Occipital lobe (tissue), 2 donors: ENCODE data around the gene LRBA. TPM values are rescaled to one million over a fixed set of nuclear protein-coding genes. Genes with fewer than 3 reads are reported as not detected.

Experiments
- DNase-seq: peaks from one replicate; lab custom pipeline; 2025; lab: John Stamatoyannopoulos, UW
- total RNA-seq: library from RNA; depleted of rRNA; stranded (reverse); fragments of >200 nt; gene quantifications from one replicate; pipeline ENCODE4 v1.2.3, GENCODE V29; 2014

LRBA gene
- total RNA-seq, 1 donor from 2014 or later = 25.3 TPM

DNA sequence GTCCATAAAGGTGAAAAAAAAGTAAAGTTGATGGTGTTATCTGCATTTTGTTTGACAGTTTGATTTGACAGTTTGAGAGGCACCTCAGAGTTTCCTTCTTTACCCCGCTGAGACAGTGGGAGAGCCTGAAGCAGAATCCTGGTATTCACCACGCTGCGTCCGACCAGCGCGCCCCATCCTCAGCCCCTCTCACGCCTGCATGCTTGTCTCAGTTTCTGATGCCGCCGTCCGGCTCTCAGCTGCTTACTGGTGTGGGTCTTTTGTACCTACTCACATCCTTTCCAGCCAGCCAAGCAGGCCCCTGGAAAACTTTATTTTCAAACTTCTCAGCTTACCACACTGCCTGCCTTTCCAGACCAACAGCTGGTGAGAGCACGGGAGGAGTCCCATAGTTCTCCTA is 761.7 kb downstream of the LRBA start:
- DNase-seq = no peak

GRCh38 chr4:150252741-150253140 is 762.3 kb downstream of the LRBA start:
- no peak for DNase-seq

GRCh38 chr4:150252306-150252705 is 762.8 kb downstream of the LRBA start:
- no peak for DNase-seq

DNA sequence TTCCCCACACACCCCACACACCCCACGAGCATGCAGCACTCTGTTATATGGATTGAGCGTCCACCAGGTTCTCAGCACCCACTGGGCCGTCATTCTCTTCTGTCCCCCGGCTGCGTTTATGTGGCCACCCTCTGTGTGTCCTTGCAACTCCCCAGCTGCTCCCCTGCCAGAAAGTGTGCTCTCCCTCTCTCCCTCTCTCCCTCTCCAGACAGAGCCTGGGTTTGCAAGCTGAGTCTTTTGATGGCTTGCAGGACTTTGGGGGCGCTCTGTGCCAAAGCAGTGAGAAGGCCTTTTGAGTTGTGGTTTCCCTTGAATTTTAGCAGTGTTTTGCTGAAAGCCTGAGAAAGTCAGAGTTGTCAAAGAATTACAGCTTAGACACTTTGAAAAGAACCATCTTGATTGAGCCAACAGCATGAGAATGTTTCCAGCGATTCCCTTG is 763.3 kb downstream of the LRBA start:
- no peak for DNase-seq

DNA sequence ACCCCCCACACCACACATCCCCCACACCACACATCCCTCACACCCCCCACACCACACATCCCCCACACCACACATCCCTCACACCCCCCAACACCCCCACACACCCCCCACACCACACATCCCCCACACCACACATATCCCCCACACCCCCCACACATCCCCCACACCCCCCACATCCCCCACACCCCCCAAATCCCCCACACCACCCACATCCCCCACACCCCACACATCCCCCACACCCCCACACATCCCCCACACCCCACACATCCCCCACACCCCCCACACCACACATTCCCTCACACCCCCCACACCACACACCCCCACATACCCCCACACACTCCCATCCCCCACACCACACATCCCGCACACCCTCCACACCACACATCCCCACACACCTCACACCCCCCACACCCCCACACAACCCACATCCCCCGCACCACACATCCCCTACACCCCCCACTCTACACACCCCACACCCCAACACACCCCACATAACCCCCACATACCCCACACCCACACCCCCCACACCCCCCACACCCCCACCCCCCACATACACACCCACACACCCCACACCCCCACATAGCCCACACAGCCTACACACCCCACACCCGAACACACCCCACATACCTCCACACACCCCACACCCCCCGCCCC is 764.0 kb downstream of the LRBA start:
- no peak for DNase-seq

GRCh38 chr4:150250293-150250997 is 764.6 kb downstream of the LRBA start:
- DNase-seq = no peak

DNA sequence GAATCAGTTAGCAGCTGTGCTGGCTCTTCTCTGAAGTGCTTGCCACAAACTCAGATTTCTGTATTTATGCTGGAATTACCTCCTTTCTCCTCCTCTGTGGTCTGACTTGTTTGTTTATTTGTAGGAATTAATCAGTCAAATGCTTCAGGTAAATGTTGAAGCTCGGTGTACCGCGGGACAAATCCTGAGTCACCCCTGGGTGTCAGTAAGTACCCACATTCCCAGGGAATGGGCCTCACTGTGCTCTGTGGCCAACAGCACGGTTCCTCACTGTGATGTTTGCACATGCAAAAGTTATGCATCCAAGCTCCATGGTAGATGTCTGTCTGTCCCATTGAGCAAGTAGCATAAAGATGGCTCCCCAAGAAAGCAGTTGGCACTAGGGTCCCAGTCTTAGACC is 766.9 kb downstream of the LRBA start:
- DNase-seq = no peak

DNA sequence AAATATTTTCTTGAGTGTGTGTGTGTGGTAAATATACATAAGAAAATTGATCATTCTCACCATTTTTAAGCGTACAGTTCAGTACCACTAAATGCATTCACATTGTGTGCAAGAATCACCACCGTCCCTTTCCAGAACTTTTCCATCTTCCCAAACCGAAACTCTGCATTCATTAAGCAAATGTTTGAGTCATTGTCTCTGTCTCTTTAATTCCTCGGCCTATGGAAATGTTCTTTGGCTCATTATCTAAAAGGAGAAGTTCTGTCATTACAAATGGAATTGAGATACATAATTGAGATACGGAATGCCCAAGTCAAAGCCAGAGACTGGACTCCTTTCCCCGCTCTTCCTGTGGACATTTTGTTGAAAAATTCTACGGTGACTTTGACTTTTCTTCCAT is 767.9 kb downstream of the LRBA start:
- no peak for DNase-seq

GRCh38 chr4:150244600-150244999 is 770.5 kb downstream of the LRBA start:
- DNase-seq = no peak

- DNase-seq = no peak
These were observed 771.2 kb downstream of the LRBA start for GRCh38 chr4:150243932-150244331.

DNA sequence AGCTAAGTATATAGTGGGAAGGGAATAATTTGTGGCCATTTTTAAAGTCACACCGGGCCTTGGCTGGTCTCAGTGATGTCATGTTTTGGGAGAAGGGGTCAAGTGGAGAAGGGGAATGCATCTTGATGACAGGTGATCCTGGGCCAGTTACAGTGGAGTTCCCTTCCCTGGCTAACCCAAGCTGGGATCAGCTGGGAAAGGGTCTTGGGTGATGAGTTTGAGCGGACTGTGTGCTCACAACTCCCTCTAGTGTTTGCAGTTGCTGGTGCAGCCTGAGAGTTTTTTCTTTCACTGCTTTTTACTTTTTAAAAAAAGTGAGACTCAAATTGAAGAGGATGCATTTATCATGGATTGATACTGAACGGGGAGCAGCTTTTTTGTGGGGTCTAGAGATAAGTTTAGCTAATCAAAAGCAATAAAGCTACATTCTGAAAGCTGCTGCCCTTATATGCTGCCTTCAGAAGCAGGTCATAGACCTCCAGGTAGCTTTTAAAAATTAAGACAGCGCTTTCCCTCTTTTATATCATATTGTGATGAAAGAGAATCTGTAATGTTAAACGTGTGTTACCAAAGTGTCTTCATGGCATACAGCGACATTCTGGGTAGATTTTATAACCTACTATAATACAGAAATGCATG is 772.1 kb downstream of the LRBA start:
- DNase-seq = no peak

- no peak for DNase-seq
These were observed 775.1 kb downstream of the LRBA start for GRCh38 chr4:150240011-150240410.

GRCh38 chr4:150238591-150238990 is 776.5 kb downstream of the LRBA start:
- no peak for DNase-seq

- DNase-seq = no peak
These were observed 777.8 kb downstream of the LRBA start for GRCh38 chr4:150237110-150237872.

DNA sequence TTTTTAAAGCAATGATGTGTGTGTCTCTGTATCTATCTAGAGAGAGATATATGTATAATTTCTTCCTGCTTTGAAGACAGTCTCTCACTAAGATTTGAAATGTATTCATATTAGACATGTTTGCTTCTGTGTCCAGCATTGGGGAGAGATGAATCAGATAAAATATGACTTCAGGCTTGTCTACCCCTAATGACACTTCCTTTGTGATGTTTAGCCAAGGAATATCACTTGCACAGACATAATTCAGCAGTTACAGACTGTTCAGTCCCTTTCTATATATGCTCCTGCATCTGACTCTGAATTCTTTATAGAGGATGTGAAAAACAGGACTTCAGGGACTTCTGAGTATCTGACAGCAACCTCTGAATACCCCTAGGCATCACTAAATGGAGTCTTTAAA is 778.5 kb downstream of the LRBA start:
- DNase-seq = no peak

- DNase-seq = no peak
These were observed 779.2 kb downstream of the LRBA start for GRCh38 chr4:150235808-150236271.

- DNase-seq = no peak
These were observed 779.8 kb downstream of the LRBA start for GRCh38 chr4:150235317-150235716.

- no peak for DNase-seq
These were observed 780.8 kb downstream of the LRBA start for GRCh38 chr4:150234246-150234645.

DNA sequence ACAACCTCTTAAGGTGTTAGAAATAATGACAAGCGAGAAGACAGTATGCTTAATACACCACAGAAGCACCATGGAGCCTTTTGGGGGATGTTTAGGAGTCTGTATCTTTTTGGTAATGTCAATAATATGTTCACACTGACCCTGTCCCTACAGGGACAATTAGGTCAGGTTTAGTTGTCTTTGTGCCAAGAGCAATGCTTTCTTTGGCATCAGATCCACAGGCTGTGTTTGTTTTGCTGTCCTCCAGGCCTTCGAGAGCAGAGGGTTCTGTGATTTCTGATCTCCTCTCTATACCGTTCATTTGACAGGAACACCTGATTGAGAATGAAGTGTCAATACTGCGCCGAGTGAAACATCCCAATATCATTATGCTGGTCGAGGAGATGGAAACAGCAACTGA is 783.1 kb downstream of the LRBA start:
- DNase-seq = no peak

DNA sequence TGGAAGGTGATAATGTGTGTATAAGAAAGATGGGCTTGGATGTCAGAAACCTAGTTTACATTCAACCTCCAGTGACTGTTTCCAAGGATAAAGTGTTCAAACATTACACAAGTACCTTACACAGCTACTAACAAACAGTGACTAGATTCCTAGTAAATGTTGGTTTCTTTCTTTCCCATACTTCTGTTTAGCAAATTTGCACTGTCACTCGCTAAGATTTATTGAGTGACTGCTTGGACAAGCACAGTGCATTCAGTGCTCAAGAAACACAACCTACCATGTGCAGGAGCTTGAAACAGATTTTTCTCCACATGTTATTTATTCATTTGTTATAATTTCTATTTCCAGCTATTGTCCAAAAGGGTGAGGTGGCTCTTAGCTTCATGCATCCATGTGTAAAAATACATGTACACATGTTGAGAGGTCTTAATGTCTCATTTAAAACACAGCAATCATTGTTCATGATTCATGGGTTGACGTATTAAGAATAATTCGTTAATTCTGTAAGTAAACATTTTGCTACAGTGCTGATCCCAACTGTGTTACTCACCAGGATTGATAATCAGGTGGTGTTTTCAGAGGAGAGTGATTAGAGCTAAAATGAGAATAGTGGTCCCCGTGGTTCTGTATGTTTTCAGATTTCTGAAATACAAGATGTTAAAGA is 783.8 kb downstream of the LRBA start:
- DNase-seq = no peak

DNA sequence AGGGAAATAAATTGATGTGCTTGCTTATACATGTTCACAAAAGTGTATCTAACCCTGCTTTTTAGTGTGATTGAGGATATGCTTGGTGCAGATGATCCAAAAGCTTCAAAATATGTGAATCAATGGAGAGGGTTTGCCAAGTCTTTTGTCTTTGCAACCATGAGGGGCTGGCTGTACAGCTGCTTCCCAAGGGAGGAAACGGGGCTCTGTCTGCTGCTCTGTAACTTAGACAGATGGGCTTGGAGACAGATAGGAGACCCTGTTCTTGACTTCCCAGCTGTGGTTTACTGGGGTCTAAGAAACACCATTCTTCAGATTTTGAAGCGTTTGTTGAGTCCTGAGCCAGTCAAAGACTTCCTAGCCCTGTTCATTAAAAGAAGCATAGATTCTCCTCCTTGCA is 784.5 kb downstream of the LRBA start:
- DNase-seq = no peak
